ENCODE data around the gene EXOC7.

GRCh38 chr17:76103274-76104139 lies at the start of gene EXOC7:
- TF ChIP-seq POLR2AphosphoS5 (IDR thresholded peaks at IDR 0.05) (peak; percentile 35), CTCF (IDR thresholded peaks at IDR 0.05) (no peak), POLR2A (IDR thresholded peaks at IDR 0.05) (peak; percentile 39 to 41), EP300 (IDR thresholded peaks at IDR 0.05) (no peak)
